Globus pallidus (tissue), 1 donor: ENCODE results near the gene IQGAP1.
A peak's percentile ranks its signal among the peaks of the same experiment; 100 is the strongest.
"Not testable (repeated sequence)": the region's sequence is repeated elsewhere in the genome, so short reads cannot be mapped to it uniquely, and the experiment has no call there.

ENCODE experiments used
- DNase-seq: peaks from one replicate; pipeline ENCODE4 v3.0.0-alpha.2; 2015; ENCODE audit warnings: low spot score

Gene IQGAP1

GRCh38 chr15:90387534-90388461 lies at the start of gene IQGAP1:
Gene IQGAP1, plus strand, starts transcription at chr15:90388242. Its CDS starts 100 bp downstream, at chr15:90388342.
- DNase-seq = peak; percentile 94

- DNase-seq = no peak
Observed at GRCh38 chr15:90338532-90338931, 49.5 kb upstream of the IQGAP1 start.

GRCh38 chr15:90340345-90340744 lies 47.7 kb upstream of the IQGAP1 start:
- DNase-seq = no peak

GRCh38 chr15:90343302-90343790 lies 44.7 kb upstream of the IQGAP1 start:
- DNase-seq = no peak

- no peak for DNase-seq
Observed at GRCh38 chr15:90344662-90345061, 43.4 kb upstream of the IQGAP1 start.

GRCh38 chr15:90345857-90346256 lies 42.2 kb upstream of the IQGAP1 start:
- no peak for DNase-seq

GRCh38 chr15:90347431-90348065 lies 40.5 kb upstream of the IQGAP1 start:
- not testable (repeated sequence) for DNase-seq

- no peak for DNase-seq
Observed at GRCh38 chr15:90348456-90348855, 39.6 kb upstream of the IQGAP1 start.

GRCh38 chr15:90349072-90349471 lies 39.0 kb upstream of the IQGAP1 start:
- DNase-seq = no peak

GRCh38 chr15:90349821-90350220 lies 38.2 kb upstream of the IQGAP1 start:
- DNase-seq = no peak

- DNase-seq = no peak
Observed at GRCh38 chr15:90351479-90352106, 36.4 kb upstream of the IQGAP1 start.

GRCh38 chr15:90352107-90352893 lies 35.7 kb upstream of the IQGAP1 start, which contains the start of gene ZNF774:
Gene ZNF774, plus strand, starts transcription at chr15:90352284. Its CDS starts 2,377 bp downstream, at chr15:90354661.
- peak; percentile 96 for DNase-seq

- no peak for DNase-seq
Observed at GRCh38 chr15:90354986-90355385, 33.1 kb upstream of the IQGAP1 start.

GRCh38 chr15:90358124-90359033 lies 29.7 kb upstream of the IQGAP1 start:
- no peak for DNase-seq

- no peak for DNase-seq
Observed at GRCh38 chr15:90360746-90361145, 27.3 kb upstream of the IQGAP1 start.

GRCh38 chr15:90362936-90363212 lies 25.2 kb upstream of the IQGAP1 start:
- DNase-seq = no peak

- no peak for DNase-seq
Observed at GRCh38 chr15:90364251-90364650, 23.8 kb upstream of the IQGAP1 start.

- DNase-seq = no peak
Observed at GRCh38 chr15:90365414-90366055, 22.5 kb upstream of the IQGAP1 start.

GRCh38 chr15:90367576-90367975 lies 20.5 kb upstream of the IQGAP1 start:
- no peak for DNase-seq

GRCh38 chr15:90375071-90375470 lies 13.0 kb upstream of the IQGAP1 start:
- DNase-seq = no peak
